NCI-H774 (cell line): ENCODE measurements around the gene IMPG1.
A peak's percentile ranks its signal among the peaks of the same experiment; 100 is the strongest.
"Not testable (repeated sequence)": the region's sequence is repeated elsewhere in the genome, so short reads cannot be mapped to it uniquely, and the experiment has no call there.

Experiments used
- DNase-seq: peaks from one replicate; lab custom pipeline; 2025; lab: John Stamatoyannopoulos, UW

IMPG1 gene

GRCh38 chr6:75952128-75952527 is 120.3 kb downstream of the IMPG1 start:
- DNase-seq, result no peak

GRCh38 chr6:75947935-75948334 is 124.5 kb downstream of the IMPG1 start:
- DNase-seq, result no peak

GRCh38 chr6:75946146-75946831 is 126.2 kb downstream of the IMPG1 start:
- DNase-seq, result no peak

- no peak for DNase-seq
Measured at GRCh38 chr6:75943381-75943780, 129.1 kb downstream of the IMPG1 start.

GRCh38 chr6:75941509-75941908 is 131.0 kb downstream of the IMPG1 start:
- no peak for DNase-seq

GRCh38 chr6:75940564-75940963 is 131.9 kb downstream of the IMPG1 start:
- no peak for DNase-seq

- DNase-seq, result no peak
Measured at GRCh38 chr6:75937846-75938245, 134.6 kb downstream of the IMPG1 start.

- no peak for DNase-seq
Measured at GRCh38 chr6:75936682-75937081, 135.8 kb downstream of the IMPG1 start.

GRCh38 chr6:75935473-75935793 is 137.0 kb downstream of the IMPG1 start:
- no peak for DNase-seq

- peak; percentile 71 for DNase-seq
Measured at GRCh38 chr6:75934643-75935472, 137.6 kb downstream of the IMPG1 start.

- no peak for DNase-seq
Measured at GRCh38 chr6:75933387-75933975, 139.0 kb downstream of the IMPG1 start.

- DNase-seq, result no peak
Measured at GRCh38 chr6:75932067-75932466, 140.4 kb downstream of the IMPG1 start.

GRCh38 chr6:75931011-75931680 is 141.3 kb downstream of the IMPG1 start:
- no peak for DNase-seq

- DNase-seq, result no peak
Measured at GRCh38 chr6:75926293-75927168, 145.9 kb downstream of the IMPG1 start.

GRCh38 chr6:75922226-75922625 is 150.2 kb downstream of the IMPG1 start:
- no peak for DNase-seq

GRCh38 chr6:75913040-75913439 is 159.4 kb downstream of the IMPG1 start:
- no peak for DNase-seq

- no peak for DNase-seq
Measured at GRCh38 chr6:75907444-75907843, 165.0 kb downstream of the IMPG1 start.

- DNase-seq, result no peak
Measured at GRCh38 chr6:75906871-75907270, 165.6 kb downstream of the IMPG1 start.

- not testable (repeated sequence) for DNase-seq
Measured at GRCh38 chr6:75905129-75905528, 167.3 kb downstream of the IMPG1 start.

GRCh38 chr6:75900216-75900615 is 172.2 kb downstream of the IMPG1 start:
- not testable (repeated sequence) for DNase-seq

- DNase-seq, result no peak
Measured at GRCh38 chr6:75896526-75896925, 175.9 kb downstream of the IMPG1 start.

GRCh38 chr6:75893776-75894152 is 178.7 kb downstream of the IMPG1 start:
- no peak for DNase-seq
